Activated CD8-positive, alpha-beta T cell treated with anti-CD3 and anti-CD28 coated beads, Interleukin-2, amount 10 ng/mL, durations not matched to agents 7 days and 5 days (primary cell): ENCODE data around the gene VAV3. TPM values are rescaled to one million over a fixed set of nuclear protein-coding genes. Genes with fewer than 3 reads are reported as not detected.

Experiments
- ATAC-seq: fragments of 150-1000 bp; cut with Tn5 transposase; one replicate; pipeline ENCODE4 v1.10.0; 2021; ENCODE audit warnings: moderate library complexity
- CTCF ChIA-PET: fragments of 350-600 bp; sonication (Branson Sonifier 250); formaldehyde crosslinking; loops from one replicate; lab custom pipeline; 2021; ENCODE audit warnings: antibody characterized with exemption; lab: Charles Lee
- POLR2A ChIA-PET: fragments of 350-600 bp; sonication (Branson Sonifier 250); formaldehyde crosslinking; loops from one replicate; lab custom pipeline; 2021; ENCODE audit warnings: antibody characterized with exemption; lab: Charles Lee
- DNase-seq: peaks from one replicate; pipeline ENCODE4 v3.0.0-alpha.2; 2020
- H3K27ac Mint-ChIP-seq: one replicate; pipeline ENCODE4 v1.8.0; 2021; ENCODE audit warnings: mild to moderate bottlenecking, mixed read lengths
- H3K27me3 Mint-ChIP-seq: one replicate; pipeline ENCODE4 v1.8.0; 2021; ENCODE audit warnings: low read depth, mixed read lengths
- H3K36me3 Mint-ChIP-seq: one replicate; pipeline ENCODE4 v1.8.0; 2021; ENCODE audit warnings: low read depth, mixed read lengths
- H3K4me1 Mint-ChIP-seq: one replicate; pipeline ENCODE4 v1.8.0; 2021; ENCODE audit warnings: low read depth, mixed read lengths
- H3K4me3 Mint-ChIP-seq: one replicate; pipeline ENCODE4 v1.8.0; 2021; ENCODE audit warnings: mild to moderate bottlenecking, mixed read lengths
- H3K9me3 Mint-ChIP-seq: one replicate; pipeline ENCODE4 v1.8.0; 2022; ENCODE audit warnings: mixed read lengths; ENCODE audit not compliant: insufficient read depth
- microRNA-seq: library from miRNA; unstranded; fragments of <30 nt; microRNA quantifications from one replicate; pipeline ENCODE4 v1.2.0, GENCODE V29; 2022
- total RNA-seq, 2 experiments: library from RNA; stranded (reverse); gene quantifications; one replicate each; pipeline ENCODE4 v1.2.3, GENCODE V29; 2021

The VAV3 gene
- total RNA-seq, 2 experiments from 2014 or later = 5.2 to 6.9 TPM

DNA sequence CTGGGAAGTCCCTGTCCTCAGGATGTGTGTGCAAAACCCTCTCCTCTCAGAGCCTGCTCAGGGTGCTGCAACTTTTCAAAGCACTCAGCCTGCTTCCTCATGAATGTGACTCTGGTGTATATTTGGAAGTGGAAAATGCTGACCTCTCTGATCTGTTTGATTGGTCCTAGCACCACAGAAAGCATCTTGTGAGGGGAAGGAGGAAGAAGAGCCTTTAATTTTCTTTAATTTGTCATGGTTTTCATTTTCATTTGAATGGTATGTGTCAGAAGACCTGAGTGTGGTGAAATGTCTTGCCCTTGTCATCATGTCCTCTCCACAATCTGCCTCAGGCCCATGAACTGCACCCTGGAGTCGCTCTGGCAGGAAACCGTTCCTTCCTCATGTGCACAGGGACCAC, 440.7 kb downstream of the VAV3 start:
- peaks cover 7% of the 10 kb centered on the region for H3K4me1 Mint-ChIP-seq
- POLR2A ChIA-PET = interaction anchor here (0.6 kb wide), 1 partner anchor 468 kb away, joined by 3 read pairs; the partner anchor contains the start of gene PRMT6
- H3K27ac Mint-ChIP-seq = no peak overlapping the region

DNA sequence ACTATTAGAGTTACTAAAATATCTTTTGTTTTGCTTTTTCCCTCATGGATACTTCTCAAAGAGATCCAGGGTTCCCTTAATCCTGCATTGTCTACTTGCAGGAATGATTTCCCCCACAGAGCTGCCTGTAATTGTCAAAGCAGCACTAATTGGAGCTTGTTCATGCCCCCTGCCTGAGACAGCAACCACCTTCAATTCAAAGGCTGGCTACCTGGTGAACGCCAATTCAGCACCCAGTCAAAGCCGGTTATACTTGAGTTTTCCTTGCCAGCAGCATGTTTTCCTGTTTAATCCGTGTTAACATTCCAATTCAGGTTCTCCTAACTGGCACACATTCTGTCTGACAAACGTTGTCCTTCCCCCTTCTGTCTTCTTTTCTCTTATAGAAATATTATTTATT, 441.2 kb downstream of the VAV3 start:
- Mint-ChIP-seq H3K4me3 (no peak overlapping the region), H3K4me1 (peaks cover 7% of the 10 kb centered on the region), H3K9me3 (no peaks in the 10 kb centered on the region), H3K36me3 (no peaks in the 10 kb centered on the region), H3K27me3 (no peaks in the 10 kb centered on the region), H3K27ac (no peak overlapping the region)
- DNase-seq (no peak), ATAC-seq (no peak)
- CTCF ChIA-PET = no interaction called here
- POLR2A ChIA-PET = no interaction called here

More for the DNA sequence above, 440.7 kb downstream of the VAV3 start:
- Mint-ChIP-seq H3K36me3 (no peaks in the 10 kb centered on the region), H3K27me3 (no peaks in the 10 kb centered on the region), H3K4me3 (no peak overlapping the region), H3K9me3 (no peaks in the 10 kb centered on the region)
- CTCF ChIA-PET = no interaction called here
- no peak for ATAC-seq
- DNase-seq = no peak

DNA sequence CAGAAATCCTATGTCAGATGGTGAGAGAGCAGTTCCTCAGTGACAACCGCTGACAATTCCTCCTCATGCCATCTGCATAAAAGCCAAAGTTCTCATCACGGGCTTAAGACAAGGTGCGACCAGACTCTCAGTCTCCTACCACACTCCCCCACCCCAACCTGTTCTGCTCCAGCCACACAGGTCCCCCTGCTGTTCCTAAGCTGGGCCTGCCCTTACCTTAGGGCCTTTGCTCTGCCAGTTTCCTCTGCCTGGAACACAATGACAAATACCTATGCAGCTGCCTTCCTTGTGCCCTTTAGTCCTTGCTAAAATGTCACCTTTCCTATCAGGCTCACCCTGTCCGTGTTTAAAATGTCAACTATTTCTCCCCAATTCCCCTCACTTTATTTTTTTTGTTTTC, 441.9 kb downstream of the VAV3 start:
- POLR2A ChIA-PET = no interaction called here
- no peaks in the 10 kb centered on the region for H3K36me3 Mint-ChIP-seq
- H3K9me3 Mint-ChIP-seq = no peaks in the 10 kb centered on the region
- no peak overlapping the region for H3K27ac Mint-ChIP-seq
- H3K4me1 Mint-ChIP-seq = peaks cover 7% of the 10 kb centered on the region
- ATAC-seq (no peak), DNase-seq (no peak)
- CTCF ChIA-PET = no interaction called here
- H3K27me3 Mint-ChIP-seq = no peaks in the 10 kb centered on the region
- H3K4me3 Mint-ChIP-seq = no peak overlapping the region

Small RNA genes lying within 50 kb of the gene (microRNA-seq; reads per million reads assigned to microRNA genes)
- not detected for gene MIR7852

Other genes with a start within 250 kb of the VAV3 start
- gene SLC25A24, start 235.2 kb upstream of the VAV3 start, total RNA-seq = 10 to 100 TPM; 26.9 to 29.2 TPM